Ovary (tissue), 9 donors: ENCODE data around the gene DRD1. TPM values are rescaled to one million over a fixed set of nuclear protein-coding genes. Genes with fewer than 3 reads are reported as not detected.

ENCODE experiments used
- DNase-seq, 5 donors: peaks; one replicate each; pipeline ENCODE4 v3.0.0-alpha.2; 2019 to 2020
- H3K27ac ChIP-seq, 2 donors: fragments of 200-600 bp; one replicate each; pipeline versions ENCODE4 v1.5.1 to v1.8.0; 2019 to 2022
- H3K27me3 ChIP-seq: fragments of 200-600 bp; one replicate; pipeline ENCODE4 v1.8.0; 2022
- H3K36me3 ChIP-seq: fragments of 200-600 bp; sonication (generic); one replicate; pipeline ENCODE4 v1.5.1; 2019
- H3K4me1 ChIP-seq: one replicate; pipeline ENCODE4 v1.8.1; 2013; ENCODE audit warnings: mild to moderate bottlenecking, moderate library complexity; ENCODE audit not compliant: insufficient read depth
- H3K4me3 ChIP-seq: fragments of 200-600 bp; sonication (generic); one replicate; pipeline ENCODE4 v1.5.1; 2017
- H3K9me3 ChIP-seq, 2 donors: fragments of 200-600 bp in 1 of 2; sonication (generic) in 1 of 2; one replicate each; pipeline versions ENCODE4 v1.5.1 to v1.8.1; 2013 to 2019; ENCODE audit warnings: mild to moderate bottlenecking in 1 of 2, moderate library complexity in 1 of 2
- CTCF ChIP-seq, 3 donors: fragments of 450-650 bp in 2 of 3; fragments of 200-600 bp in 1 of 3; IDR thresholded peaks; one replicate each; pipeline versions ENCODE4 v1.5.1 to v1.8.0; 2016 to 2022; ENCODE audit warnings: antibody characterized with exemption in 3 of 3, mild to moderate bottlenecking in 1 of 3
- EP300 ChIP-seq: sonication (generic); formaldehyde crosslinking; IDR thresholded peaks from one replicate; pipeline ENCODE4 v1.6.1; 2017; ENCODE audit warnings: antibody characterized with exemption
- POLR2A ChIP-seq: fragments of 450-650 bp; IDR thresholded peaks from one replicate; pipeline ENCODE4 v1.6.1; 2017; ENCODE audit warnings: antibody characterized with exemption, mild to moderate bottlenecking, moderate library complexity
- WGBS, 3 donors: extraction: QIAGEN DNeasy Blood & Tissue Kit in 1 of 3; methylation state at CpG; one replicate each; pipeline versions ENCODE4 v1.1.5 to v1.1.7; 2013 to 2017; 5-methylcytosine and 5-hydroxymethylcytosine counted together
- intact Hi-C, 4 donors: fragments of 100-400 bp; cut with DNase I; formaldehyde crosslinking; loops; one replicate each; pipeline versions ENCODE4 v1.11.0 to v1.15.1; 2022 to 2023
- polyA plus RNA-seq, 2 donors: library from polyadenylated mRNA; stranded (reverse); fragments of 200-250 nt in 1 of 2; fragments of 350-450 nt in 1 of 2; fragmentation: Illumina TruSeq in 1 of 2; extraction: RNeasy Lipid Tissue Mini Kit (QIAGEN cat#74804) in 1 of 2; gene quantifications; one replicate each; pipeline ENCODE4 v1.2.3, GENCODE V29; 2013 to 2014
- total RNA-seq, 7 donors: library from RNA; depleted of rRNA in 2 of 7; stranded (reverse); fragments of >200 nt in 2 of 7; fragmentation: NEBNext Ultra II Directional in 3 of 7; extraction: Animal tissue kit (Norgen Biotek cat#: 25700) in 3 of 7; gene quantifications; one replicate each; pipeline versions ENCODE4 v1.1.0 to v1.2.4, GENCODE V29; 2016 to 2023
- donor health status: DM: no; HTN: no; CAD: no; lungs with moderate emphysema.
- donor health status: DM: no; HTN: no; CAD: no.
- donor health status: Bipolar disorder and iron deficiency.
- donor health status: DM: yes; HTN: yes; CAD: no.
- donor health status: DM: no; HTN: no; CAD: no.
- donor health status: DM: yes; HTN: yes; CAD: no.

DRD1 gene
- total and polyA plus RNA-seq, 9 donors, result 0.10 to 0.42 (median 0.15) TPM; not detected in 1

- no peak for DNase-seq
- Histone ChIP-seq H3K27me3 (no peaks in the 10 kb centered on the region), H3K36me3 (no peaks in the 10 kb centered on the region), H3K9me3 (no peaks in the 10 kb centered on the region), H3K4me1 (no peaks in the 10 kb centered on the region), H3K4me3 (no peak overlapping the region), H3K27ac (no peak overlapping the region)
- intact Hi-C loops, result loop anchor here in 2 of 4 donors (5.0 to 10.0 kb wide), 2 partner anchors 490 to 493 kb away; no protein-coding TSS in a partner anchor
- no peak for TF ChIP-seq EP300
- TF ChIP-seq POLR2A, result no peak
- no peak for TF ChIP-seq CTCF (IDR thresholded peaks at IDR 0.05)
- 18 to 24% (median 20%) methylated on average over 37 of the region's 37 CpGs for WGBS, 3 donors
Observed at GRCh38 chr5:175444905-175445456, 999 bp upstream of the DRD1 start.

DNA sequence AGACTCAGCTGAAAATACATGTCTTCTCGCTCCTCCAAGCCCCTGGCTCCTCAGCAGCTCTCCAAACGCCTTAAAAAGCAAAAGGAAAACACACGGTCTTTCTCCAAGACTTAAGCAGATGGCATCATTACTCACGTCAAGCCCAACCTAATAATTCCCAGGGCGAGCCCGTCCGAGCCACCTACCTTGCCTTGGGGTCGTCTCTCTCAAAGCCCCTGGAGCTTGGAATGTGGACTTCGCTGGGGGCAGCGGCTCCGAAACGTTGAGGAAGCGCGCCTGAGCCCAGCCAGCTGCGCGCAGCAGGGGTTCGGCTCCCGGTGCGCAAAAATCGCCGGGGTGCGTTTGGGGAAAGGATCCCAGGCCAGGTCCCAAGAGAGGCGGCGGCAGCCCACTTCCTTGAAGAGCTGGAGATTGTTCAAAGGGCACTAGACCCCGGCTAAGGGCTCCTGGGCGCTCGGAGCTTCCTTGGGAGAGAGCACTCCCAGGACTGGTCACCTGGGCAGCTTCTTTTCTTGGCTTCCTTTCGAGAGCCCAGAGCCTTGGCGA lies 395 bp downstream of the DRD1 start:
- DNase-seq, result no peak
- intact Hi-C loops, result loop anchor here in 1 of 4 donors (10.0 kb wide), 1 partner anchor 489 kb away; no protein-coding TSS in a partner anchor
- Histone ChIP-seq H3K9me3 (no peaks in the 10 kb centered on the region), H3K36me3 (no peaks in the 10 kb centered on the region), H3K4me1 (no peaks in the 10 kb centered on the region), H3K4me3 (no peak overlapping the region), H3K27ac (no peak overlapping the region), H3K27me3 (no peaks in the 10 kb centered on the region)
- TF ChIP-seq POLR2A (no peak), EP300 (no peak), CTCF (IDR thresholded peaks at IDR 0.05) (no peak)
- WGBS, 3 donors, result 2 to 4% (median 4%) methylated on average over 24 to 29 of the region's 29 CpGs

DNA sequence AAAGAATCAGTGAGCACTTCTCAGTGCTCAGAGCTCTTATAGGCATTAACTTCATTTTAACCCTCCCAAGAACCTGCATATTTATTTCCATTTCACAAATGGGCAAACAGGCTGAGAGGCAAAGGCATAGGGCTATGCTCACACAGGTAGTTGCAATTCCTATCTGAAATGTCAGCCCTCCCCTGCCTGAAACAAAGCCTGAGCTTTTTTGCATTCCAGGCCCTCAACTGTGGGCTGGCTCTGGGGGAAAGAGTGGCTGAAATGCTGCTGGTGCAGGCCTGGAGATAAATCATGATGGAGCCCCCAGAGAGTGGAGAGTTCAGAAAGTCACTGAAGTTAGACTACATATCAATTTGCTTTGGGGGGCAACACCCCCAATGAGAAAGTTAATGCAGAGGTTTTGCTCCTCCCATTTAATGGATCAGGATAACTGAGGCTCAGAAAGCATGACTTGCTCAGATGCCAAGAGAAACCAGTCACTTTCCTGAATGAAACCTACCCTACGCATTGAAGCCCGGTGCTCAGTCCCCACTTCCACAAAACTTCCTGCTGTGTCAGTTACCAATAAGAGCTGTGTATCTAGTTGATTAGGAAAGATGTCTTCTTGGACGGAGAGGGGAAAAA lies 5.6 kb downstream of the DRD1 start:
- DNase-seq, result no peak
- 68 to 73% (median 72%) methylated on average over 3 of the region's 3 CpGs for WGBS, 3 donors
- intact Hi-C loops, result no loop called here

GRCh38 chr5:175436359-175436758 lies 7.6 kb downstream of the DRD1 start:
- Histone ChIP-seq H3K27me3 (no peaks in the 10 kb centered on the region), H3K36me3 (no peaks in the 10 kb centered on the region), H3K27ac (no peak overlapping the region), H3K4me3 (no peak overlapping the region), H3K4me1 (no peaks in the 10 kb centered on the region), H3K9me3 (no peaks in the 10 kb centered on the region)
- WGBS, 3 donors, result 62 to 65% (median 65%) methylated on average over 8 of the region's 8 CpGs
- intact Hi-C loops, result no loop called here
- DNase-seq, result no peak
- TF ChIP-seq EP300 (no peak), CTCF (IDR thresholded peaks at IDR 0.05) (no peak), POLR2A (no peak)

More for the DNA sequence above, 5.6 kb downstream of the DRD1 start:
- H3K36me3 ChIP-seq, result no peaks in the 10 kb centered on the region
- no peaks in the 10 kb centered on the region for H3K4me1 ChIP-seq
- H3K27me3 ChIP-seq, result no peaks in the 10 kb centered on the region
- no peaks in the 10 kb centered on the region for H3K9me3 ChIP-seq
- no peak overlapping the region for H3K4me3 ChIP-seq
- H3K27ac ChIP-seq, result no peak overlapping the region
- TF ChIP-seq POLR2A (no peak), EP300 (no peak), CTCF (IDR thresholded peaks at IDR 0.05) (no peak)
